ENCODE results near the gene PLCH1.

Gene PLCH1

GRCh38 chr3:155697542-155697941 lies 47.3 kb downstream of the PLCH1 start:
- in situ Hi-C loops (cut with MboI; ENCODE audit: low pct_unique_long_range_greater_than_20kb, low sequenced_read_pairs, unreplicated experiment): loop anchor here (25.0 kb wide), 1 partner anchor 310 kb away; no protein-coding TSS in a partner anchor
- DNase-seq (ENCODE audit: low spot score): no peak
- TF ChIP-seq, protein P1, sequence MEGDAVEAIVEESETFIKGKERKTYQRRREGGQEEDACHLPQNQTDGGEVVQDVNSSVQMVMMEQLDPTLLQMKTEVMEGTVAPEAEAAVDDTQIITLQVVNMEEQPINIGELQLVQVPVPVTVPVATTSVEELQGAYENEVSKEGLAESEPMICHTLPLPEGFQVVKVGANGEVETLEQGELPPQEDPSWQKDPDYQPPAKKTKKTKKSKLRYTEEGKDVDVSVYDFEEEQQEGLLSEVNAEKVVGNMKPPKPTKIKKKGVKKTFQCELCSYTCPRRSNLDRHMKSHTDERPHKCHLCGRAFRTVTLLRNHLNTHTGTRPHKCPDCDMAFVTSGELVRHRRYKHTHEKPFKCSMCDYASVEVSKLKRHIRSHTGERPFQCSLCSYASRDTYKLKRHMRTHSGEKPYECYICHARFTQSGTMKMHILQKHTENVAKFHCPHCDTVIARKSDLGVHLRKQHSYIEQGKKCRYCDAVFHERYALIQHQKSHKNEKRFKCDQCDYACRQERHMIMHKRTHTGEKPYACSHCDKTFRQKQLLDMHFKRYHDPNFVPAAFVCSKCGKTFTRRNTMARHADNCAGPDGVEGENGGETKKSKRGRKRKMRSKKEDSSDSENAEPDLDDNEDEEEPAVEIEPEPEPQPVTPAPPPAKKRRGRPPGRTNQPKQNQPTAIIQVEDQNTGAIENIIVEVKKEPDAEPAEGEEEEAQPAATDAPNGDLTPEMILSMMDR (IDR thresholded peaks at IDR 0.05; ENCODE audit: extremely low read depth, insufficient read depth, missing control alignments): no peak

GRCh38 chr3:155690921-155691320 lies 54.0 kb downstream of the PLCH1 start:
- TF ChIP-seq, protein P1 (IDR thresholded peaks at IDR 0.05; ENCODE audit: extremely low read depth, insufficient read depth, missing control alignments): no peak
- DNase-seq (ENCODE audit: low spot score): no peak
- in situ Hi-C loops (cut with MboI; ENCODE audit: low pct_unique_long_range_greater_than_20kb, low sequenced_read_pairs, unreplicated experiment): loop anchor here (25.0 kb wide), 1 partner anchor 304 kb away; no protein-coding TSS in a partner anchor

- in situ Hi-C loops (cut with MboI; ENCODE audit: low pct_unique_long_range_greater_than_20kb, low sequenced_read_pairs, unreplicated experiment): loop anchor here (25.0 kb wide), 1 partner anchor 301 kb away; no protein-coding TSS in a partner anchor
- TF ChIP-seq, protein P1 (IDR thresholded peaks at IDR 0.05; ENCODE audit: extremely low read depth, insufficient read depth, missing control alignments): no peak
- no peak for DNase-seq (ENCODE audit: low spot score)
Measured at GRCh38 chr3:155688481-155688880, 56.4 kb downstream of the PLCH1 start.

- TF ChIP-seq, protein P1 (IDR thresholded peaks at IDR 0.05; ENCODE audit: extremely low read depth, insufficient read depth, missing control alignments): no peak
- no peak for DNase-seq (ENCODE audit: low spot score)
- in situ Hi-C loops (cut with MboI; ENCODE audit: low pct_unique_long_range_greater_than_20kb, low sequenced_read_pairs, unreplicated experiment): loop anchor here (25.0 kb wide), 1 partner anchor 296 kb away; no protein-coding TSS in a partner anchor
Measured at GRCh38 chr3:155683344-155683720, 61.5 kb downstream of the PLCH1 start.

- in situ Hi-C loops (cut with MboI; ENCODE audit: low pct_unique_long_range_greater_than_20kb, low sequenced_read_pairs, unreplicated experiment): loop anchor here (25.0 kb wide), 1 partner anchor 295 kb away; no protein-coding TSS in a partner anchor
- TF ChIP-seq, protein P1 (IDR thresholded peaks at IDR 0.05; ENCODE audit: extremely low read depth, insufficient read depth, missing control alignments): no peak
- no peak for DNase-seq (ENCODE audit: low spot score)
Measured at GRCh38 chr3:155682426-155683343, 62.2 kb downstream of the PLCH1 start.

DNA sequence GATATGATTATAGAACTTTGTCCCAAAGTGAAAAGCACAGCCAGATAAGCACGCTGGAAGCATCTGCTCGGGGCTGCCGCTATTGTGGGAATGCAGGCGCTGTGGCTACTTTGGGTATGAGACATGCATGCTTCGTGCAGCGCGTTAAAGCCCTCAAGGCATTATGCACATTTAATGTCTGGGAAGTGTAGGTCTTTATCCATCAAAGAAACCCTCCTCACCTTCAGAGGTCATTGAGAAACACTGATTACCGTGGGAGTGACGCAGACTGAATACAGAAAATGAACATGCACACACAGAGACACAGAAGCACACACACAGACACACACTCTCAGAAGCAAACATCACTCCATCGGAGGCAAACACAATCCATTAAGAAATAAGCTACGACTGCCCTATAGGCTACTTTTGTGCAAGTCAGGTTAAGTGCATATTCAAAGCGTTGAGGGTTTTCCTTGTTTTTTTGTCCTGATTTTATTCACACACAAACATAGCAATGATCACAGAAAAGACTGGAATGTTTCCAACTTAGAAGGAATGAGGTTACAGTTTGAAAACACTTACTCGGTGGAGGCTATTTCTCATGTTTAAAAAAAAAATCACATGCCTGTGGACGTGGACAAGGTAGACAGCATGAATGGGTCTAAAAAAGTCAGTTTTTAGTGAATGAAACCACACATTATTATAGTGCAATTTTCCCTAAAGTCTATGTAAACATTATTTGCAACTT lies 68.5 kb downstream of the PLCH1 start:
- TF ChIP-seq, protein P1 (IDR thresholded peaks at IDR 0.05; ENCODE audit: extremely low read depth, insufficient read depth, missing control alignments): no peak
- DNase-seq (ENCODE audit: low spot score): no peak
- in situ Hi-C loops (cut with MboI; ENCODE audit: low pct_unique_long_range_greater_than_20kb, low sequenced_read_pairs, unreplicated experiment): loop anchor here (25.0 kb wide), 1 partner anchor 289 kb away; no protein-coding TSS in a partner anchor

Measured in GM13977 (cell line).